Ascending aorta (tissue), 2 donors: ENCODE results near the gene MIER2. TPM values are rescaled to one million over a fixed set of nuclear protein-coding genes. Genes with fewer than 3 reads are reported as not detected.

Source experiments
- DNase-seq, 2 donors: peaks; one replicate each; pipeline ENCODE4 v3.0.0-alpha.2; 2019; ENCODE audit warnings: low spot score in 2 of 2
- H3K27ac ChIP-seq, 2 donors: fragments of 200-600 bp; sonication (generic); one replicate each; pipeline ENCODE4 v1.5.1; 2016 to 2017; ENCODE audit warnings: mild to moderate bottlenecking in 1 of 2
- H3K27me3 ChIP-seq: fragments of 200-600 bp; sonication (generic); one replicate; pipeline ENCODE4 v1.5.1; 2017
- H3K36me3 ChIP-seq, 2 donors: fragments of 200-600 bp; sonication (generic); one replicate each; pipeline ENCODE4 v1.5.1; 2016
- H3K4me1 ChIP-seq, 2 donors: fragments of 200-600 bp; sonication (generic); one replicate each; pipeline ENCODE4 v1.5.1; 2016 to 2017; ENCODE audit warnings: mild to moderate bottlenecking in 1 of 2
- H3K4me3 ChIP-seq, 2 donors: fragments of 200-600 bp; sonication (generic); one replicate each; pipeline ENCODE4 v1.5.1; 2016 to 2017; ENCODE audit warnings: mild to moderate bottlenecking in 1 of 2
- H3K9me3 ChIP-seq, 2 donors: fragments of 200-600 bp; sonication (generic); one replicate each; pipeline ENCODE4 v1.5.1; 2016
- intact Hi-C: fragments of 100-400 bp; cut with DNase I; formaldehyde crosslinking; loops from one replicate; pipeline ENCODE4 v1.15.1; 2023
- total RNA-seq: library from RNA; depleted of rRNA; stranded (reverse); fragments of >200 nt; gene quantifications from one replicate; pipeline ENCODE4 v1.1.0, GENCODE V29; 2016
- TF ChIP-seq, protein P1 (sequence below), 3 experiments: fragments of 200-600 bp in 2 of 3; fragments of 450-650 bp in 1 of 3; sonication (generic) in 2 of 3; IDR thresholded peaks; one replicate each; pipeline ENCODE4 v1.5.1; 2016 to 2019; ENCODE audit warnings: antibody characterized with exemption in 3 of 3, mild to moderate bottlenecking in 1 of 3, moderate library complexity in 1 of 3

MIER2 gene
- total RNA-seq, 1 donor from 2014 or later = 128 TPM

DNA sequence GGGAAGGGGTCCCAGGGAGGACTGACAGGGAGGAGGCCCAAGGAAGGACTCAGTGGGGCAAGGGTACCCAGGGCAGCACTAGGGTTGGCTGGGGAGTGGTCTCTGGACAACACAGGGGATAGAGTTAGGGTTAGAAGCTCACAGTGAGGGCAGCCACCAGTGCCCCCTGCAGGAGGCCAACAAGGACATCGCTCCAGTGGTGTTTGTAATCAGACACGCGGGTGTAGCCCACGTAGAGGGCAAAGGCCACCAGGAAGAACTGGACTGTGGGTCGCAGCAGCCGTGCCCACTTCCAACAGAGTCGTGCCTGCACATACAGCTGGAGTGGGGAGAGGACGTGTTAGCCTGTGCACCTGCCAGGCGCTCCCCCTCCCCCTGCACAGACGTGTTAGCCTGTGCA lies 62.6 kb downstream of the MIER2 start:
- Histone ChIP-seq H3K9me3 (no peaks in the 10 kb centered on the region), H3K36me3 (no peaks in the 10 kb centered on the region), H3K4me1 (no peaks in the 10 kb centered on the region), H3K27ac (no peak overlapping the region), H3K4me3 (no peak overlapping the region), H3K27me3 (no peaks in the 10 kb centered on the region)
- intact Hi-C loops = no loop called here
- no peak for DNase-seq
- TF ChIP-seq, protein P1, sequence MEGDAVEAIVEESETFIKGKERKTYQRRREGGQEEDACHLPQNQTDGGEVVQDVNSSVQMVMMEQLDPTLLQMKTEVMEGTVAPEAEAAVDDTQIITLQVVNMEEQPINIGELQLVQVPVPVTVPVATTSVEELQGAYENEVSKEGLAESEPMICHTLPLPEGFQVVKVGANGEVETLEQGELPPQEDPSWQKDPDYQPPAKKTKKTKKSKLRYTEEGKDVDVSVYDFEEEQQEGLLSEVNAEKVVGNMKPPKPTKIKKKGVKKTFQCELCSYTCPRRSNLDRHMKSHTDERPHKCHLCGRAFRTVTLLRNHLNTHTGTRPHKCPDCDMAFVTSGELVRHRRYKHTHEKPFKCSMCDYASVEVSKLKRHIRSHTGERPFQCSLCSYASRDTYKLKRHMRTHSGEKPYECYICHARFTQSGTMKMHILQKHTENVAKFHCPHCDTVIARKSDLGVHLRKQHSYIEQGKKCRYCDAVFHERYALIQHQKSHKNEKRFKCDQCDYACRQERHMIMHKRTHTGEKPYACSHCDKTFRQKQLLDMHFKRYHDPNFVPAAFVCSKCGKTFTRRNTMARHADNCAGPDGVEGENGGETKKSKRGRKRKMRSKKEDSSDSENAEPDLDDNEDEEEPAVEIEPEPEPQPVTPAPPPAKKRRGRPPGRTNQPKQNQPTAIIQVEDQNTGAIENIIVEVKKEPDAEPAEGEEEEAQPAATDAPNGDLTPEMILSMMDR (IDR thresholded peaks at IDR 0.05) = no peak

DNA sequence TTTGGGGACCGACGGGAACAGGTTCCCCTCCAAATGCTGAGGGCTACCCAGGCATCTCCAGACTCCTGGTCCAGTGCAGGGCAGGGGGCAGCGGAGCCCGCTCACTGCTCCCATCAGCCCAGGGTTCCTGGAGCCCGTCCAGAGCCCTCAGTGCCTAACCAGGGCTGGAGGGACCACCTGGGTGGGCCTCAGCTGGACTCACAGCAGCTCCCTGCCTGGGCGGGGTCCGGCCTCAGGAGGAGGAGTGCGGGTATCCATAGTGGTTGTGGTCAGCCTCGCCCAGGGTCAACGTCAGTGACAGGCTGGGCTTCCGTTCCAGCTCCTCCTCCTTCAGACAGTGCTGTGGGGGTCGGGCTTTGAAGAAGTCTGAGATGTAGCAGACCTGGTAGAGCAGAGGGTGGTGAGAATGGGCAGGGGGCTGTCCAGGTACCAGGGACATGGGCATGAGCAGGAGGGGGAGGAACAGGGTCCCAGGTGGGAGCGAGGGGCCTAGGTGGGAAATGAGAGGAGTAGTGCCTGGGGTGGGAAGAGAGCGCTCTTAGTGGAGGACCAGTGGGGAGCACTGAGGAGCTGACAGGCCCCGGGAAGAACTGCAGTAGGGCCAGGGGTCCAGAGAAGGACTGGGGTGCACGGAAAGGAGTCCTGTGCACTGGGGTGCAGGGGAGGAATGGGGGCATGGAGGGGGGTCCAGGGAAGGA lies 63.3 kb downstream of the MIER2 start:
- no peaks in the 10 kb centered on the region for H3K27me3 ChIP-seq
- intact Hi-C loops = no loop called here
- H3K36me3 ChIP-seq = no peaks in the 10 kb centered on the region
- H3K9me3 ChIP-seq = no peaks in the 10 kb centered on the region
- H3K4me1 ChIP-seq = no peaks in the 10 kb centered on the region
- no peak overlapping the region for H3K4me3 ChIP-seq
- H3K27ac ChIP-seq = no peak overlapping the region
- TF ChIP-seq, protein P1 (IDR thresholded peaks at IDR 0.05) = no peak
- no peak for DNase-seq

DNA sequence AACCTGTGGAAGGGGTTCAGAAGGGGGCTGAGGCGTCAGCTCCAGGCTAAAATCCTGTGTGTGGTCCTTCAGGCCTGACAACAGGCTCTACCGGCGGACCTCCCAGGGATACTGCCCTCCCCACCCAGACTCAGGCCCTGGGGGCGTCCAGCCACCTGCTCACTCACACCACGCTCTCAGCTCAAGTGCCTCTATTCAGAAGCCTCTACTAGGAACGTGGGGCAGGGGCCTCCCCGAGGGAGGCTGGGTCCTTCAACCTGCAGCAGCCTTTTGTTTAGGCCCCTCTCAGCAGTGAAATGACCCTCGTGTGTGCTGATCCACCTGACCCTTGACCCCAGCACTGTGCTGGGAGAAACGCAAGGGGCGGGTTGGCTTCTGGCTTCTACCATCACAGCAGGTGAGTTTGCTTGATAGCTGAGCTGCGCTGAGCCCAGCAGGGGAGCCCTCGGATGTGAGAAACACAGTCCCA lies 64.0 kb downstream of the MIER2 start:
- no peaks in the 10 kb centered on the region for H3K27me3 ChIP-seq

DNA sequence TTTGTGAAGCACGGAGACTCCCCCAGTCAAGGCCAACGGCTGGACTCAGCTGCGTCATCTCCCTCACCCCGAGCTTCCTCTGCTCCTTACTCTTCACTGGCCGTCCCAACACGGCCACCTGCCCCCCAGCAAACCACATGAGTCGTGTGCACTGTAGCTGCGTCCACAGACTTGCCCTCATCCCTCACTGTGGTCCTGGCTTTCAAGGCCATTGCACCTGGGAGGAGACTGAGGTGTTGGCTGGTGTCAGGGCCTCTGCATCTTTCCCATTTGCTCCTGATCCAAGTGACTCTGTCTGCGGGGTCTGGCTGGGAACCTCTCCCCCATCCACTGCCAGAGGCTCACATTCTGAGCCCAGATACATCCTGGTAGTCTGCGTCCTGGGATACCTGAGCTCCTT lies 64.9 kb downstream of the MIER2 start:
- H3K27ac ChIP-seq = no peak overlapping the region
- no peaks in the 10 kb centered on the region for H3K4me1 ChIP-seq
- H3K4me3 ChIP-seq = no peak overlapping the region
- H3K27me3 ChIP-seq = no peaks in the 10 kb centered on the region
- H3K9me3 ChIP-seq = no peaks in the 10 kb centered on the region
- intact Hi-C loops = no loop called here
- TF ChIP-seq, protein P1 (IDR thresholded peaks at IDR 0.05) = no peak
- H3K36me3 ChIP-seq = no peaks in the 10 kb centered on the region
- no peak for DNase-seq

More for the DNA sequence above, 64.0 kb downstream of the MIER2 start:
- DNase-seq = no peak
- no peaks in the 10 kb centered on the region for H3K9me3 ChIP-seq
- no peak overlapping the region for H3K27ac ChIP-seq
- H3K4me3 ChIP-seq = no peak overlapping the region
- TF ChIP-seq, protein P1 (IDR thresholded peaks at IDR 0.05) = no peak
- H3K4me1 ChIP-seq = no peaks in the 10 kb centered on the region
- H3K36me3 ChIP-seq = no peaks in the 10 kb centered on the region
- intact Hi-C loops = no loop called here

DNA sequence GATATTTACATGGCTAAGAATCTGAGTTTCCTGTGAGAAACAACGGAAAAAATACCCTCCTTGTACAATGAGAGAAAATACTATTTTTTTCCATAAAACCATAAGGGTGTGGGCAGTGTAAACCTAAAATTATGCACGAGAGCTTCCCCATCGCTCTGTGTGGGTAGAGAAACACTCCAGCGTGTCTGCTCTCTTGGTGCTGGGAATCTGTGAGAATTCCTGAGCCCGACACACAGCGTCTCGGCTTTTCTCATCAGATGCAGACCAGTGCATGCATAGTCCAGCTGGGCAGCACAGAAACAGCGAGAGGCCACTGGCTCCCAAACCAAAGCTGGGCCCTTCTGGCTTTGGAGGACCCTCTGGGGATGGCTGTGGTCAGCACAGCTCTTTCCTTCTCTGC lies 65.4 kb downstream of the MIER2 start:
- Histone ChIP-seq H3K27me3 (no peaks in the 10 kb centered on the region), H3K9me3 (no peaks in the 10 kb centered on the region), H3K4me3 (no peak overlapping the region), H3K27ac (no peak overlapping the region), H3K36me3 (no peaks in the 10 kb centered on the region), H3K4me1 (no peaks in the 10 kb centered on the region)
- intact Hi-C loops = no loop called here
- DNase-seq = no peak
- TF ChIP-seq, protein P1 (IDR thresholded peaks at IDR 0.05) = no peak
